KOPT-K1 (cell line): ENCODE measurements around the gene PKHD1.
"Not testable (repeated sequence)": the region's sequence is repeated elsewhere in the genome, so short reads cannot be mapped to it uniquely, and the experiment has no call there.

Source experiments
- H3K27ac ChIP-seq: fragments of 200-600 bp; sonication (generic); 2 replicates; pipeline ENCODE4 v1.5.1; 2016; ENCODE audit warnings: antibody characterized with exemption, mild to moderate bottlenecking, low read depth, low read length; ENCODE audit not compliant: poor library complexity, severe bottlenecking
- H3K36me3 ChIP-seq: fragments of 200-600 bp; sonication (generic); 2 replicates; pipeline ENCODE4 v1.5.1; 2017; ENCODE audit warnings: antibody characterized with exemption, mild to moderate bottlenecking, low read length, moderate library complexity; ENCODE audit not compliant: insufficient read depth
- H3K9me3 ChIP-seq: fragments of 200-600 bp; sonication (generic); 2 replicates; pipeline ENCODE4 v1.5.1; 2017; ENCODE audit warnings: antibody characterized with exemption, low read length, mild to moderate bottlenecking; ENCODE audit not compliant: insufficient read depth, poor library complexity, severe bottlenecking

PKHD1 gene

DNA sequence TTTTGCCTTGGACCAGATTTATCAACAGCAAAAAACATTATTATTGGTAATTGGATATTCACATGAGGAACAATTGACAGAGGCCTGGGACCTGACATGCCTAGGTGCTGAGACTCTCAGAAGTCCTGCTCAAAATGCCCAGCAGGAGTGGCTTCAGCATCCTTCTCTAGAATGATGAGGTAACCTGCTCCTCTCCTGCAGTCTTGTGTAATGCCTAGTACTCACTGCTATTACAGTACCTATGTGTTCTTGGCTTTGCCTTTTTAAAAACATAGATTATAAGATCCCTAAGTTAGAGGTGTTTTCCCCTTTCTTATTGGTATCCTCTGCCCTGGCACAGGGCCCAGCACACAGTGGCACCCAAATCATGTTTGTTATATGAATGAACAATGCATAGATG, 230.9 kb downstream of the PKHD1 start:
- no peaks in the 10 kb centered on the region for H3K36me3 ChIP-seq
- no peaks in the 10 kb centered on the region for H3K9me3 ChIP-seq
- H3K27ac ChIP-seq, result no peak overlapping the region

DNA sequence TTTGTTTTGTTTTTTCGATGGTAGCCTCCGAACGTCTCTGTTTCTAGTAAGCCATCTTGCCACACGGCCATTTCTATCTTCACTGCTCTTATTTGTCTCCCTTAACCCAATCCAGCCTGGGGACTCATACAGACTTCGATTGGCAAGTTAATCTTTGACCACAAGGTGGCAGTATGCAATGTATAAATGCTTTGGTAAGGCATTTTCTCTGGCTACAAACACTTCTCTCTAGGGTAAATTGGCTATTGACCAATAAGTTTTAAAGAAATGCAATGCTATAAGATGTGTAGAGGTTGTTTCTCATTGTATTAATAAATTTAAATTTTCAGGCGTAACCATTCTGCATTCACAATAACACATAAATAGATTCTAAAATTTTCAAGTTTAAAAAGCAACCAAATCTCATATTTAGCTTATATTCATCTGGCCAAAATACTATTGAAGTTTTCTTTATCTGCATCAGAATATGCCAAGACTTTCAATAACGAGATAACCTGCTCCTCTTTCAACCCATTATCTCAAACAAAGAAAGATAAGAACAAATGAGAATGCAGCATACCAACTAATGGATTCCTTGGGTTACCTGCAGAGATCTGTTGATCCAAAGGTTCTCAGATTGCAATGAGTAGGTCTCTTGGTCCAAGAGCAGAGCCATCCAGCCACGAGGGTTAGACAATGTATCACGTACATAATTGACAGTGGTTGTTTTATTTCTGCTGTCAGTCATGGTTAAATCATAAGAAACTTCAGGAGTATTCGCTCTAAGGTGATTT, 231.9 kb downstream of the PKHD1 start:
- Histone ChIP-seq H3K36me3 (no peaks in the 10 kb centered on the region), H3K9me3 (no peaks in the 10 kb centered on the region), H3K27ac (no peak overlapping the region)

DNA sequence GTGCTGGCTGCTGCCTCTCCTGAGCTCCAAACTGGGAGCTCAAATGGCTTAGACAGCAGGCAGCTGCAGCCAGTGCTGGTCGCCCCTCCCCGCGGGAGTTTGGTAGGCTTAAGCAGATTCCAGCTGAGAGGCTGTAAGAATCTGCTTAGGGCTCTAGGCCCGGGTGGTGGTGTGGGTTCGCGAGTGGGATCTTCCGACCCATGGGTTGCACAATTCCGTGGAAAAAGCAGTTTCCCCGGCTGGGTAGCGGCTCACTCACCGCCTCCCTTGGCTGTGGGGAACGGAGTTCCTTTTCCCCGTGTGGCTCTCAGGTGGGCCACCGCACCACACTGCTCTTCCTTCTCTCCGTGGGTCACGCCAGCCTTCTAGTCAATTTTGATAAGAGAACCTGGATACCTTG, 232.5 kb downstream of the PKHD1 start:
- no peak overlapping the region for H3K27ac ChIP-seq
- no peaks in the 10 kb centered on the region for H3K36me3 ChIP-seq
- H3K9me3 ChIP-seq, result no peaks in the 10 kb centered on the region

DNA sequence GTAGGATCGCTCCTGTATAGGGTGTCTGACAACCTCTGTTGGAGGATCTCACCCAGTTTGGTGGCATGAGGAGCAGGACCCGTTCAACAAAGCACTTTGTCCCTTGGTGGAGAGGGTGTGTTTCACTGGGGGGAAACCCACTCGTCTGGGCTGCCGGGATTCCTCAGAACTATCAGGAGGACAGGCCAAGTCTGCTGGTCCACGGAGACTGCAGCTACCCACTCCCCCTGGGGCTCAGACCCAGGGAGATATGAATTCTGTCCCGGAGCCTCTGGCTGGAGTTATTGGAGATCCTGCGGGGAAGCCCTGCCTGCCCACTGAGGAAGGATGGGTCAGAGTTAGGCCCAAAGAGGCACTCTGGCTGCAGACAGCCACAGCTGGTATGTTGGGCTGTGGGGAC, 233.1 kb downstream of the PKHD1 start:
- no peaks in the 10 kb centered on the region for H3K9me3 ChIP-seq
- H3K27ac ChIP-seq, result no peak overlapping the region
- no peaks in the 10 kb centered on the region for H3K36me3 ChIP-seq

DNA sequence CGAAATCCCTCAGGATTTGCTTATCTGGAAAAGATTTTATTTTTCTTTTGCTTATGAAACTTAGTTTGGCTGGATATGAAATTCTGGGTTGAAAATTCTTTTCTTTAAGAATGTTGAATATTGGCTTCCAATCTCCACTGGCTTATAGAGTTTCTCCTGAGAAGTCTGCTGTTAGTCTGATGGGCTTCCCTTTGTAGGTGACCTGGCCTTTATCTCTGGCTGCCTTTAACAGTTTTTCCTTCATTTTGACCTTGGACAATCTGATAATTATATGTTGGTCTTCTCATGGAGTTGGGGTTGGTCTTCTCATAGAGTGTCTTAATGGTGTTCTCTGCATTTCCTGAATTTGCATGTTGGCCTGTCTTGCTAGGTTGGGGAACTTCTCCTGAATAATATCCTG, 234.3 kb downstream of the PKHD1 start:
- not testable (repeated sequence) for H3K9me3 ChIP-seq, H3K36me3 ChIP-seq, H3K27ac ChIP-seq

DNA sequence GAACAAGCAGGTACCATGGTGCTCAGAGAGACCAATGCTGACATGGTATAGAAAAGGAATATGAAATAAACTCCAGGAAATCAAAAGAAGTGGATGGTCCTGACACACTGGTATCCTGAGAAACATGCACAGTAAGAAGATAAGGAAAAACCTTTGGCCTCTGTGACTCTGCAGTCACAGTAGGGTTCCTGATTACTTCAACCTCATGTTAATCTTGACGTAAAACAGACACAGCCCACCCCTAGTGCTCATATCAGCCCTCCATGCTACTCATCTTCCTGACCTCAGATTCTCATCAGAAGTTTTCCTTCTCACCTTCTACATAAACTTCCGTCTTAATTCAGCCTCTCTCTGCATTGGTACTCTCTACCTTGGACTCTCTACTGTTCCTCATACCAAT, 240.9 kb downstream of the PKHD1 start:
- Histone ChIP-seq H3K27ac (no peak overlapping the region), H3K9me3 (no peaks in the 10 kb centered on the region), H3K36me3 (no peaks in the 10 kb centered on the region)

DNA sequence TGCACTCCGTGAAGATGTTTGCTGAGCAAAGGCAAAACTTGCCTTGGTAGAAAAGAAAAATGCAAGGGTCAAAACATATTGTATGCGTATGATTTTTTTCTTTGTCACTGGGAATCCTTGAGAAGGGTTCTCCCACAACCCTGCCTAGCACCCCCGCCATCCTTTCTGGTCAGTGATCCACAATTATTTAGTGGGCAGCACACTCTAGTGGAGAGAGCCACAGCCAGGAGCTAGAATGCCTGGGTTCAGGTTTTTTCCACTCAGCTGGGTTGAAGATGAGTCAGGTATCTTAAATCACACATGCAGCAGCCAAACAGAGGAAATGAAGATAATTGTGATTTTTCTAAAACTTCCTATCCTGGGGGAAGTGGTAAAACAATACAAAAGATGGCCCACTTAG, 243.1 kb downstream of the PKHD1 start:
- Histone ChIP-seq H3K9me3 (no peaks in the 10 kb centered on the region), H3K27ac (no peak overlapping the region), H3K36me3 (no peaks in the 10 kb centered on the region)

DNA sequence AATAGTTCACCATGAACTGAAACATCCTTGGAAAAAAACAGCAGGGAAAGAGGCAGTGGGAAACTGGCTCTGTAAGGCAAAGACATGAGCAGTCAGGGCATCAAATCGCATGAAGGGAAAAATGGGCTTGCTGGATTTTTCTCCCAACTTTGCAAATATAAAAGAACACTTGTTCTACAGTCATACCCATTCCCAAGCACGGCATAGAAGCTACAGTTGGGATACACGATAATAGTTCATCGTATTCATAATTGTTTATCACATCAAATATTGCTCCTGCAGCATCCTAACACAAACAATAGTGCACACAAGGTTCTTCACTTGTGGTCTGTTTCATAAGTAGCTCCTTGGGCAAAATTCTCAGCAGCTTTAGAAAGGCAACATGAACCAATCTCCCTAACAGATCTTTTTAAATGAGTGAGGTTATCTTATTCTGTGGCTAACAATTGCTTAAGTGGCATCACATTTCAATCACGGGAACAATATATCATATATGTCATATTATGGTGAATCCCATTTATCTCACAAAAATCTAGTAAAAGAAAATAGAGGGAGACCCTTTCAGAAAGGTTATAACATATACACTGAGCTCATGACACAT, 243.9 kb downstream of the PKHD1 start:
- no peak overlapping the region for H3K27ac ChIP-seq
- H3K9me3 ChIP-seq, result no peaks in the 10 kb centered on the region
- H3K36me3 ChIP-seq, result no peaks in the 10 kb centered on the region

DNA sequence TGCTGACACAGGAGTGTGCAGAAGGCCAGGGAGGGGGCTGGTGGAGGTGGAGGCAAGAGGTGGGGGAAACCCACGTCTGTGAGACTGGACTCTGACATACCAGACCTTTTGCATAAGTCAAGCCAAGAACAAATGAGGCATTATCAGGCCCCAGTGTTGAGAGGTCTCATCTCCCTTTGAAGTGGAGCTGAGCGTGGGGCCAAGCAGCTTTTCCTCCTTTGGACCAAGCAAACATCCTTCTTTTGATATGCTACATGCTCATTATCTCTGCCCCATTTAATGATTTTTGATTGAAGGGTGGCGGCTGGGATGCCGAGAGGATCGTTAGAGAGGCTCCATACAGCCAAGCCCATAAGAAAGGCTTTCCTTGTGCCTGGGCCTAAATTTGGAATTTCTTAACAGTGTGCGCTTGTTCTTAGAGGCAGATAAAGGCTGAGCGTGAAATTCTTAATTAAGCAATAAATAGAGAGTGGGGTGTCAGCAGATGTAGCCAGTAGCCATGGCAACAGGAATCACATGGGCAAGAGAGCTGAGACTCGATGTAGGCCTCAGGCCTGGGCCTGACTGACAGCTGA, 244.5 kb downstream of the PKHD1 start:
- H3K27ac ChIP-seq, result no peak overlapping the region
- H3K9me3 ChIP-seq, result no peaks in the 10 kb centered on the region

DNA sequence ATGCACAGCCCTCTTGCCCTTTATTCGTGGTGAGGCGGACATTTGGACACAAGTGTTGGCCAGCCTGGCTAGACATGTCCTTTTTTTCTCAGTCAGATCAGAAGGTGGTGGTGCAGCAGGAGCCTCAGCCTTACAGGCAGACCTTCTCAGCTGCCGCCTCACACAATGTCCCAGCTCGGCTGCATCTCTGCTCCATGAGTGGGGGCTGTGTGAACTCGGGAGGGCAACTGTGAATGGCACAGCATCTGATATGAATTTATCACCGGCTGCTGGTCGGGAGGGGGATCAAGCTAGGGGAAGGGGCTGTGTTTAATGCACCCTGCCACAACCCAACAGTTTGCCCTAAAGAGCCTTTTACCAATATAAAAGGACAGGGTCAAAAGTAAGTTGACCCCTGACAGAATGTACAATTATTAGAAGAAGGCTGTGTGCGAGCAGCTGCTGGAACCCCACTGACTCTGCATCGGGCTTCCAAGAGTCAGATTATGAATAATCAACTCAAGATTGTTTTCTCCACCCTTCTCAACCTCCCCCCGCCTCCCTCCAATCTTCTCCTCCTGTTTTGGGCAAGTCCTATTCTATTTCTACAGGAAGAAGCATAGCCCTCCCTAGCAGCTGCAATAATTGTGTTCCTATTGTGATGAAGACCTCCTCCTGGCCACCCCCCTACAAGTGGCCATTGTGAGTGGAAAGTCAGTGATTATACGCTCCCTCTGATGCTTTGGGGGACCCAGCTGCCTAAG, 245.2 kb downstream of the PKHD1 start:
- Histone ChIP-seq H3K27ac (no peak overlapping the region), H3K36me3 (no peaks in the 10 kb centered on the region), H3K9me3 (no peaks in the 10 kb centered on the region)

More for the DNA sequence above, 244.5 kb downstream of the PKHD1 start:
- no peaks in the 10 kb centered on the region for H3K36me3 ChIP-seq

DNA sequence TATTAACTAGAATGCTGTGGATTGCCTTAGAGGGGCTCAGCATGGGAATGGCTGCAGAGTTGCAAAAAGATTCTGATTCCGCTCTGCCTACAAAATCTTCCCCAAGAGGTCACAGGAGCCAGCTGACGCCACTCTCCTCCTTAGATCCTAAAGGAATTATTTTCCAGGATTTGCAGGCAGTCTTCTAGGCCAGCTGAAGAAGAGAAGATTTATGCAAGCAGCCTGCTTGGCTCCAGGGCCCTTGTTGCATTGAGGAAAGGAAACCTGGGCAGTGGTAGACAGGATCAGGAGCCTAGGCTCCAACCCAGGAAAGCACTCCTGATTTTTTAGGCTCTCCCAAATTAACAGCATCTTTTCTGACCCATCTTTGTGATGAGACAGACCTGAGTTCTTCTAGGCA, 245.8 kb downstream of the PKHD1 start:
- Histone ChIP-seq H3K36me3 (no peaks in the 10 kb centered on the region), H3K9me3 (no peaks in the 10 kb centered on the region), H3K27ac (no peak overlapping the region)

DNA sequence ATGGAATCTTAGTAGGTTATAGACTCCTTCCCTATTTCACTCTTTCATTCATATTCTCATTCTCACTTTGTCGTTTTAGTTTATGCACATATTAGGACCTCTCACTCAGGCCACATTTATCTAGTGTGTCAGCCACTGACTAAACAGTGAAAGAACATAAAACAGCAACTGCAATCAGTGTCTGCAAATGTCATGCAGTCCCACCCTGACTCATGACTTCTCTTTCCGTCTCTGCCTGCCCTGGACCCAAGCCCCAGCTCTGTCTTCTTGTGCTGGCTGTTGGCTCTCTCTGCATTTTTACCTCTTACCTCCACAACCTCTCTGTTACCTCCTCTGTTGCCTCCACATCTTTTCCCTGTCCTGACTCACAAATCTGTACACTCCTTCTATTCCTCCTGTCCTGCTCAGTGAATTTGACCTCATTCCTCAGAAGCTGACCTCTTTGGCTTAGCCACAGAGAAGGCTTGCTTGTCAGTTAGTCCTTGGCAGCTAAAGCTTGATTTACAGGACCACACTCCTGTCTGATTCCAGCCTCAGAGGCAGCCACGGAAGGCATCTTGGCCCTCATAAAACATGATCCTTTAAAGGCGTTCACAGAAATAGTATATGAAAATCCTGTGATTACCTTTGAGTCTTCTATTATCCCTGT, 247.6 kb downstream of the PKHD1 start:
- no peaks in the 10 kb centered on the region for H3K9me3 ChIP-seq
- no peaks in the 10 kb centered on the region for H3K36me3 ChIP-seq
- H3K27ac ChIP-seq, result no peak overlapping the region

DNA sequence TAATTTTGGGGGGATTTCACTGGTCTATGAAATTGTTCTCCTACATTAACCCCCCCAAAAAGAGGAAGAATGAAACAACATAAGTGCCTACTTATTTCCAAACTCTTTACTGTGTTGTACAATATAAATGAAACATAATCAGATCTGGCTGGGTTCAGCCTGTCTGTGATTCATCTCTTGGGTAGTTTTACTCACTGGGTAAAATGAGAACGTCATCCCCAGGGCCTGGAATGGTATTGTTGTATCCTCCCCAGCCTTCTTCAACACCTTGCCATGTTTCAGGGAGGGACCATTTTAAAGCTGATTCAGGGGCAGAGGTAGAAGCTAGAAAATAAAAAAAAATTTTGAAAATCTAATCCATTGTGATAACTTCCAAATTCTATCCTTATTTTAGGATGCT, 256.7 kb downstream of the PKHD1 start:
- Histone ChIP-seq H3K9me3 (no peaks in the 10 kb centered on the region), H3K27ac (no peak overlapping the region), H3K36me3 (no peaks in the 10 kb centered on the region)

DNA sequence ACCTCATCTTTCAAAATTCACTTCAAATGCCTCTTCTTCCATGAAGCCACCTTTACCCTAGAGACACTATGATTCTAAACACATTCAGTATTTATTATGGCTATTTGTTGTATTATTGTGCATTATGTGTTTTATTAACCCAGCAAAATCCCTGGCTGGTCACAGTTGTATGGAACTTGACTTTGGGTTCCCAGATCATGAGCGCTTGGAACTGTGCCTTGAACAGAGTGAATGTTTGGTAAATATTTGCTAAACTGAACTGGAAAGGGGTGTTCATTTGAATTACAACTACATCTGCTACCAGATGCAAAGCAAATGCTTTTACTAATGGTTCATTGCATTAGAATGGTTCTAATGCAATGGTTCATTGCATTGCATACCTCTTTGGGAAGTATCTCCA, 259.8 kb downstream of the PKHD1 start:
- no peaks in the 10 kb centered on the region for H3K36me3 ChIP-seq
- H3K9me3 ChIP-seq, result no peaks in the 10 kb centered on the region
- H3K27ac ChIP-seq, result no peak overlapping the region

DNA sequence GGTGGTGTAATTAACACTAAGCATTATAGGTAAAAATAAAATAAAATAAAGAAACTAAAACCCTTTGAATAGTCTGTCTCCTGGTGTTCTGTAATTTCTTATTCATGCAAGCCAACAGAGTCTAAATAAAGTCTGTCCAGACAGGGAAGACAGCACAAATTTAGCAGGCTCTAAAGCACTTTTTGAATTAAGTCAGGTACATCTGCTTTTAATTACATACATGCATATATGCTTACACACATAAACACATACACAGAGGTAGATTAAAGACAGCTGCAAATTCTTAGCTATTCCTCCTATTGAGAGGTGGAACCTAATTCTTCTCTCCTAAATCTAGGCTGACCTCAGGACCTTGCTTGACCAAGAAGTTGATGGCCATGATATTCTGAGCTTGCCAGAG, 262.5 kb downstream of the PKHD1 start:
- Histone ChIP-seq H3K27ac (no peak overlapping the region), H3K9me3 (no peaks in the 10 kb centered on the region), H3K36me3 (no peaks in the 10 kb centered on the region)
